ENCODE data around the gene DLG1. TPM values are rescaled to one million over a fixed set of nuclear protein-coding genes. Genes with fewer than 3 reads are reported as not detected.

The DLG1 gene
- total RNA-seq, 4 donors from 2014 or later: 103 to 150 (median 122) TPM

- TF ChIP-seq CTCF (IDR thresholded peaks at IDR 0.05) (no peak), POLR2A (IDR thresholded peaks at IDR 0.05) (no peak)
- peaks cover 0 to 5% (median 0%) of the 10 kb centered on the region in 3 donors for H3K9me3 ChIP-seq
- intact Hi-C loops (cut with DNase I): no loop called here
- peaks cover 0 to 2% (median 0%) of the 10 kb centered on the region in 3 donors for H3K4me1 ChIP-seq
- no peak for DNase-seq
- H3K4me3 ChIP-seq: no peak overlapping the region
- H3K27ac ChIP-seq: no peak overlapping the region
- WGBS, 2 donors: 90 to 96% methylated on average over 4 of the region's 4 CpGs
- peaks cover 0 to 19% (median 0%) of the 10 kb centered on the region in 3 donors for H3K36me3 ChIP-seq
- no peaks in the 10 kb centered on the region for H3K27me3 ChIP-seq
Observed at GRCh38 chr3:197236362-197236761, 62.0 kb downstream of the DLG1 start.

- Histone ChIP-seq H3K27ac (no peak overlapping the region), H3K27me3 (no peaks in the 10 kb centered on the region), H3K9me3 (no peaks in the 10 kb centered on the region), H3K36me3 (peaks cover 0 to 24% (median 0%) of the 10 kb centered on the region in 3 donors), H3K4me3 (no peak overlapping the region), H3K4me1 (peaks cover 0 to 2% (median 0%) of the 10 kb centered on the region in 3 donors)
- DNase-seq: no peak
- no peak for TF ChIP-seq CTCF (IDR thresholded peaks at IDR 0.05)
- TF ChIP-seq POLR2A (IDR thresholded peaks at IDR 0.05): no peak
- 78 to 80% methylated on average over 4 of the region's 4 CpGs for WGBS, 2 donors
- intact Hi-C loops (cut with DNase I): no loop called here
Observed at GRCh38 chr3:197234947-197235914, 63.2 kb downstream of the DLG1 start.

GRCh38 chr3:197231321-197231720, 67.1 kb downstream of the DLG1 start:
- Histone ChIP-seq H3K27ac (no peak overlapping the region), H3K4me1 (peaks cover 0 to 22% (median 7%) of the 10 kb centered on the region in 3 donors), H3K9me3 (no peaks in the 10 kb centered on the region), H3K36me3 (peaks cover 0 to 21% (median 0%) of the 10 kb centered on the region in 3 donors), H3K4me3 (no peak overlapping the region), H3K27me3 (no peaks in the 10 kb centered on the region)
- TF ChIP-seq CTCF (IDR thresholded peaks at IDR 0.05) (no peak), POLR2A (IDR thresholded peaks at IDR 0.05) (no peak)
- no peak for DNase-seq
- intact Hi-C loops (cut with DNase I): no loop called here
- WGBS, 2 donors: 95 to 96% methylated on average over 2 to 4 of the region's 7 CpGs

GRCh38 chr3:197229836-197230235, 68.6 kb downstream of the DLG1 start:
- WGBS, 2 donors: 63 to 87% methylated on average over 3 of the region's 3 CpGs
- Histone ChIP-seq H3K4me1 (peaks cover 0 to 22% (median 7%) of the 10 kb centered on the region in 3 donors), H3K36me3 (peaks cover 0 to 7% (median 0%) of the 10 kb centered on the region in 3 donors), H3K27ac (no peak overlapping the region), H3K4me3 (no peak overlapping the region), H3K27me3 (no peaks in the 10 kb centered on the region), H3K9me3 (no peaks in the 10 kb centered on the region)
- DNase-seq: no peak
- intact Hi-C loops (cut with DNase I): loop anchor here (10.0 kb wide), 1 partner anchor 275 kb away; no protein-coding TSS in a partner anchor
- TF ChIP-seq CTCF (IDR thresholded peaks at IDR 0.05) (no peak), POLR2A (IDR thresholded peaks at IDR 0.05) (no peak)

GRCh38 chr3:197229178-197229577, 69.2 kb downstream of the DLG1 start:
- H3K4me3 ChIP-seq: no peak overlapping the region
- no peak for DNase-seq
- WGBS, 2 donors: 89 to 92% methylated on average over 1 of the region's 1 CpG
- H3K9me3 ChIP-seq: no peaks in the 10 kb centered on the region
- intact Hi-C loops (cut with DNase I): loop anchor here (10.0 kb wide), 1 partner anchor 276 kb away; no protein-coding TSS in a partner anchor
- peaks cover 0 to 22% (median 7%) of the 10 kb centered on the region in 3 donors for H3K4me1 ChIP-seq
- TF ChIP-seq CTCF (IDR thresholded peaks at IDR 0.05) (no peak), POLR2A (IDR thresholded peaks at IDR 0.05) (no peak)
- peaks cover 0 to 7% (median 0%) of the 10 kb centered on the region in 3 donors for H3K36me3 ChIP-seq
- no peaks in the 10 kb centered on the region for H3K27me3 ChIP-seq
- no peak overlapping the region for H3K27ac ChIP-seq
